NCI-H1436 treated with DMSO at 0.1 percent for 48 hours (cell line): ENCODE measurements around the gene BSDC1.
"Not testable (repeated sequence)": the region's sequence is repeated elsewhere in the genome, so short reads cannot be mapped to it uniquely, and the experiment has no call there.

ENCODE experiments used
- DNase-seq: peaks from one replicate; lab custom pipeline; 2025; lab: John Stamatoyannopoulos, UW

Gene BSDC1

DNA sequence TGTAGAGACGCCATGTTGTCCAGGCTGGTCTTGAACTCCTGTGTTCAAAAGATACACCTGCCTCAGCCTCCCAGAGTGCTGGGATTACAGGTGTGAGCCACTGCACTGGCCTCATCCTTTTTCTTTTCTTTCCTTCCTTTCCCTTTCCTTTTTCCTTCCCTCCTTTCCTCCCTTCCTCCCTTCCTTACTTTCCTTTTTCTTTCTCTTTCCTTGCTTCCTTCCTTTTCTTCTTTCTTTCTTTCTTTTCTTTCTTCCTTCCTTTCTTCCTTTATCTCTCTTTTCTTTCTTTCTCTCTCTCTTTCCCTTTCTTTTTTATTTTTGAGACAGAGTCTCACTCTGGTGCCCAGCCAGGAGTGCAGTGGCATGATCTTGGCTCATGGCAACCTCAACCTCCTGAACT lies 37.8 kb downstream of the BSDC1 start:
- no peak for DNase-seq

DNA sequence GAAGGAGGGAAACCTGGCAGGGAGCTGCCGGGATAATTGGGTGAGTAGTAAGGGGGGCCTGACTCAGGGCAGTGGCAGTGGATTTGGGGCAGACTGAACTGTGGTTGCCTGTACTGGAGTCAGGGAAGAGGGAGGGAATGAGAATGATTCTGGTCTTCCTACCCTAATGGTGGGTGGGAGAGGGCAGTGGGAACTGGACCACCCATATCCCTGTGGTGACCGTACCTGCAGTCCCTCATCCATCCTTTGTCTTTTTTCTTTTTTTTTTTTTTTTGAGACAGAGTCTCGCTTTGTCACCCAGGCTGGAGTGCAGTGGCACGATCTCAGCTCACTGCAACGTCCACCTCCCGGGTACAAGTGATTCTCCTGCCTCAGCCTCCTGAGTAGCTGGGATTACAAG lies 38.5 kb downstream of the BSDC1 start:
- DNase-seq = not testable (repeated sequence)

DNA sequence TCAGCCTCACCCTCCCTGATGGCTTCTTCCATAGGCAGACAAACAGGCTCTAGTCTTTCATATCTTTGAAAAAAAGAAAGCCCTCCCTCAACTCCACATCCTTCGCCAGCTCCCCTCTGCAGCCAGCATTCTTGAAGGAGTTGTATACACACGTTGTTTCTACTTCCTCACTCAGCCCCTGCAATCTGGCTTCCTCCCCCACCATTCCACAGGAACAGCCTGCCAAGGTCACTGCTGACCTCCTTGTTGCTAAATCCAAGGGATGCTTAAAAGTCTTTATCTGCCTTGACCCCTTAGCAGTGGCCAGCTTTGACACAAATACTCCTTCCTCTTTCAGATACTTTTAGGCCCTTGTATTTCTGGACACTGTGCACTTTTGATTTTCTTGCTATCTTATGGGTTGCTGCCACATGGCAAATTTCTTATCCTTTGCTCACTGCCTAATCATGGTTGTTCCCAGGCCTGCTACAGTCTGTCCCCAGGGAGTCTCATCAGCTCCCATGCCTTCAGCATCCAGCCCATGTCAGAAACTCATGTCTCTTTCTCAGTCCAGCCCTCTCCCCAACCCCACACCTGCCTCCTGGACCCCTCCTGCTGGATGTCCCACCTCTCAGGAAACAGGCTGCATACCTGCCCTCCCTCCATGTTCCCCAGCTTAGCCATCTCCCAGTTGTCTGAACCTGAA lies 40.2 kb downstream of the BSDC1 start:
- no peak for DNase-seq

DNA sequence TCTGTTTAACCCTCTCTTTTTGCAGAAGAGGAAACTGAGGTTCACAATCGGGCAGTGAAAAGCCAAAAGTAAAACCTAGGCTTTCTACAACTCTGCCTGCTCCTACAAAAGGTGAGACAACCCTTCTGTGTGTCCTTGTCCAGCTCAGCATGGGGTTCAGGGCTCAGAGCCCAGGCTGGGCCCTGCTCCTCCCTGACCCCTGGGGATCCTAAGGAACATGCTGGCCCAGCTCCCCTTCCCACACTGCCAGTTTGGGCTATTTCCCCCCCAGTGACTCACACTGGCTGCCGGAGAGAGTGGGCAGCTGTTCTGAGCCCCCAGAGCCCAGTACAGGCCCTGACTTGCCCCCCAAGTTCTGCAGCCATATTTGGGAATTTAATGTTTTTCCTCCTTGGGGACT lies 40.8 kb downstream of the BSDC1 start:
- no peak for DNase-seq

DNA sequence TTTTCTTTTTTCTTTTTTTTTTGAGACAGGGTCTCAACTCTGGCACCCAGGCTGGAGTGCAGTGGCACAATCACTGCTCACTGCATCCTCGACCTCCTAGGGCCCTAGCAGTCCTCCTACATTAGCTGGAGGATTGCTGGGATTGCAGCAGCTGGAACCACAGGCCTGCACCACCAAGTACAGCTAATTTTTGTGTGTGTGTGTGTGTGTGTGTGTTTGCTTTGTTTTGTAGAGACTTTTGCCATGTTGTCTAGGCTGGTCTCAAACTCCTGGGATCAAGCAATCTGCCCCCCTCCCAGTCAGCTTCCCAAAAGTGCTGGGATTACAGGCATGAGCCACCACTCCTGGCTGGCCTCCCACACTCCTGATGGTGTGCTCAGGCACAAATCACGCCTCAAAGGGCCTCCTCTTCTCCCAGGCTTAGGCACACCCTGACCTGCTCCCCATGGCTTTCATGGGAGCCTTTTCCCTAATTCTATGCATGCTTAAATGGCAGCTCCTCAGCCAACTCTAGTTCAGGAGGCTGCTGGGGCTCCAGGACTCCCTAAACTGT lies 41.3 kb downstream of the BSDC1 start:
- no peak for DNase-seq

DNA sequence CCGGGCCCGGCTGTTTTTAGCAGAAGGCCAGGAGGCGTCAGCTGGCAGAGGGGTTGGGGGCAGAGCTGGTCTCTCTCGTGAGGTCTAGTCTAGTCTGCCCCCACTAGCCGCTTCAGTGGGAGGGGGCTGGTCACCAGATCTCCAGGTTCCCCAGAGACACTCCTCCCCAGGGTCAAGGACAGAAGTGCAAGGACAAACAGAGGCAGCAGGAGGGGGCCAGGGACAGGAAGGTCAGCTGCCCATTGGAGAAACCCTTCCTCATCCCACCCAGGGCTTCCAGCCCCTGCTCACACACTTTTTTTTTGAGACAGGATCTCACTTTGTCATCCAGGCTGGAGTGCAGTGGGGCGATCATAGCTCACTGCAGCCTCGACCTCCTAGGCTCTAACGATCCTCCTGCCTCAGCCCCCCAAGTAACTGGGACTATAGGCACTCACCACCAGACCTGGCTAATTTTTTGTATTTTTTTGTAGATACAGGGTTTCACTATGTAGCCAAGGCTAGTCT lies 41.9 kb downstream of the BSDC1 start:
- no peak for DNase-seq

DNA sequence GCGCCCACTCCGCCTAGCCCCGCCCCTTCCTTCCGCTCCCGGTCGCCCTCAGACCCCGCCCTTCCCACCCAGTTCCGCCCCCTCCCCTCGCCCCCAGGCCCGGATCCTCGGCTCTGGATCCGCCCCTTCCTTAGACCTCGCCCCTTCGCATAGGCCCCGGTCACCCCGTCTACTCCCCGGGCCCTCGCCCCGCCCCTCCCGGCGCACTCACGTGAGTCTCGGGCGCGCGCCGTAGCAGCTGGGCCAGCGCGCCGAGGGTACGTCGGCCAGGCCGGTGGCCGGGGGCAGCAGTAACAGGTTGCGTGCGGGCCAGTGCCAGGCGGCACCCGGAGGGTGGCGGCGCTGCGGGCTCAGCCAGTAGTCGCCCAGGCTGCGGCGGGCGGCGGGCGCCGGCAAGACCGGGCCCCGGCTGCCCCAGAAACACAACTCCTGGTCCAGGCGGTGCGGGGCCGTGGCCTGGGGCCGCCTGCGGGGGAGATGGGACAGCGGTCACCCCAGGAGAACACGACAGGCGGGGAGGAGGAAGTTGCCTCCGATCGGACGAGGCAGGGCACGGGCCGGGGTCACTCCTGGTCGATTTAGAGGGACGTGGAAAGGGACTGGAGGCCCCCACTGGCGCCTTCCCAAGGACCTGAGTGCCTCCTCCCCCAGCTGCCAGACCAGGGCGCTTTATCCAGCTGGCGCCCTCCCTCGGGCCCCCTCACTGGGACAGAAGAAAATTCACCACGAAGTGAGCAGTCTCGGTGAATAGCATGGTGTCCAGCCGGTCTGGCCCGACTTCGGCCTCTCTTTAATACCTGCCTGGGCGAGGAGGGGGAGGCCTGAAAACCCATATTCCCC lies 42.6 kb downstream of the BSDC1 start:
- peak; percentile 42 for DNase-seq

DNA sequence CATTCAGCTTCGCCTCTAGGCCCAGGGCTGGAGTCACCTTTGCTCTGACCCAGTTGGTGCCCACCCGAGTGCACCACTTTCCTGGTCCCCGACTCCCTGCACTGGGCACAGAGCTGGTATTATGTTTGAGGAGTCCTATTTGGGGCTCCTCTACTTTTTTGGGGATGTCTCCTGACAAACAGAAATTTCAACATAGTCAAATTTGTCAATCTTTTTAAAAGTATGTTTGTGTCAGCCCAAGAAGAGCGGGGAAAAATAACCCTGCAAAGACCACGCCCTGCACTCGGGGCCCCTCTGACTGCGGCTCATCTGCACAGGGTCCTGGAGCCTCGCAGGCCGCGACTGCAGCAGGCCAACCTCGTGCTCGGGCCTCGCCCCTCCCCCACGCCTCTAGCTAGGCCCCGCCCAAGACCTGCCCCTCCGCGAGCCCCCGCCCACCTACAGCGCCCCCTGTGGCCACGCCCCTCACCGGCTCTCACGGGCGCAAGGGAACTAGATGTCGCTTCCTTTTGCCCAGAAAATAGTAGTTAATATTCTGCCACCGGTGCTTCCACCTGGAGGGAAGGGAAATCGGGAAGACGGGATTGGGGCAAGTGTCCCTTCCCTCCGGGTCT lies 43.3 kb downstream of the BSDC1 start:
- DNase-seq = no peak

DNA sequence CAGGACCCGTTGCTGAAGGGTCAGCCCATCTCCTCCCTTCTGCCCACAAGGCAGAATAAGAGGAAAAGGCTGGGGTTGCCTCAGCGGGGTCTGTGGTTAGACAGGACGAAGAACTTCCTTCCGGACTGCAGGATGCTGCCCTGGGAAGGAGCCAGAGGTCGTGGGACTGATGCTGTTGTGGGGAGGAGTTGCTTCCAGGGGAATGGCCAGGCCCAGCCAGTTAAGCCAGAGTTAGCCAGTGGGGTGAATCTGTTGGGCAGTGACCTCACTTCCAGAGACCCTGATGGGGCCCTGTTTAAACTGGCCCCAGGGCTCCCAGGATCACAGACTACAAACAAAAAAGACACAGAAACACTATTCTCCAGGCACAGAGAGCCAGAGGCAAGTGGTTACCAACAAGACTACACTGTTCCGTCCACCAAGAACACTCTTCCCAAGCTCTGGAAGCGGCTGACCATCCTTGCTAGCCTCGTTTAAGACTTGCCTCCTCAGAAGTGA lies 45.0 kb downstream of the BSDC1 start:
- no peak for DNase-seq

DNA sequence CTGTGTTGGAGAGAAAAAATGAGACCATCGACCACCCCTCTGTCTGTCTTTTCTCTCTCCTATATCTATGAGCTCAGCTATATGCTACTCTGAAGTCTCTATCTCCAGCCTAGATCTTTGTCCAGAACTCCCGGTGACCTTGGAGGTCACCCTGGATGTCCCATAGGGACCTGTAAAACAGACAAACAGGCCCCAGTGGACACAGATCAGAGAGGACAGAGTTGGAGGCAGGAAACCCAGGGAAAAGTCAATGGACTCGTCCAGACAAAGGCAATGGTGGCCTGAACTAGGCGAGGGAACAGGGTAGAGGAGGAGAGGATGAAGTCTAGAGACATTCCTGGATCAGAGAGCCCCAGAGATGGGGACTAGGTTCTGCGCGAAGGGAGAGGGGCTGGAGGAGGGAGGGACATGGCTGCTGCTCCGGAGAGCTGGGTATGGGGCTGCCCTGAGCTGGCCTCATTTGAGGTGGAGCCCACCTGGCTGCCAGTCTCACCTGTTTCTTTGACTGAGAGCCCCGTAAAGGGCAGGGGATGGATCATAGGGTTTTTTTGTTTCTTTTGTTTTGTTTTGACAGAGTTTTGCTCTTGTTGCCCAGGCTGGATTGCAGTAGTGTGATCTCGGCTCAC lies 47.6 kb downstream of the BSDC1 start:
- no peak for DNase-seq

DNA sequence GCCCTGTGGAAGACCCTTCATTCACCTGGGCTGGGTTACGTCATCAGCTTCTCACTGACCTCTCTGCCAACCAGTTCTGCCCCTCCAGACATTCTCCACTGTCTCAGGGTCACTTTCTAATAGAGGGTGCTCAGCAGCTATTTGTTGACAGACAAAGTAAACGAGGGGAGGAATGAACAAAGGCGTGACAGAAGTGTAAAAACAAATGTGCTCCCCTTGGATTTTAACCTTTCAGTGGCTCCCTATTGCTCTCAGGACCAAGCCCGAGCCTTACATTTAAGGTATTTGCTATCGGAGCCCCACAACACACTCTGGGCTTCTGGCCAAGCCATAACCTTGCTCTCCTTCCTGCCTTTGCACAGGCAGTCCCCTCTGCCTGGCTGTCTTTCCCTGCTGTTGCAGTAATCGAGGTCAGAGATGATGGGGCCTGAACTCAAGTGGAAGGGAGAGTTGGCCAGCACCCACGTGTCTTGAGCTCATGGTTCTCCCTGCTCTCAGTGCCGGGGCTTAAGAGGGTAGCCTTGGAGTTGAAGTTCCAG lies 48.9 kb downstream of the BSDC1 start:
- no peak for DNase-seq

DNA sequence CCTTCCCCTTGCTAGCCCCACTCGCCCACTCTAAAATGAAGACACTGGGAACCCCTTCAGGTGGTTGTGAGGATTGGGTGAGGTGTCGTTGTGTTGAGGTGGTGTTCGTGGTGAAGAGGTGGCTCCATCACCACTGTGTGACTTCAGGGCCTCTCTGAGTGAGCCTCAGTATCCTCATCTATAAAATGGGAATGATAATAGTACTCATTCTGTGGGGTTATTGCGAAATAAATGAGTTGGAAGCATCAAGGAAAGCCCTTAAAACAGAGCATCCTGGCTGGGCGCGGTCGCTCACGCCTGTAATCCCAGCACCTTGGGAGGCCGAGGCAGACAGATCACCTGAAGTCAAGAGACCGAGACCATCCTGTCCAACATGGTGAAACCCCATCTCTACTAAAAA lies 51.5 kb downstream of the BSDC1 start:
- DNase-seq = no peak

DNA sequence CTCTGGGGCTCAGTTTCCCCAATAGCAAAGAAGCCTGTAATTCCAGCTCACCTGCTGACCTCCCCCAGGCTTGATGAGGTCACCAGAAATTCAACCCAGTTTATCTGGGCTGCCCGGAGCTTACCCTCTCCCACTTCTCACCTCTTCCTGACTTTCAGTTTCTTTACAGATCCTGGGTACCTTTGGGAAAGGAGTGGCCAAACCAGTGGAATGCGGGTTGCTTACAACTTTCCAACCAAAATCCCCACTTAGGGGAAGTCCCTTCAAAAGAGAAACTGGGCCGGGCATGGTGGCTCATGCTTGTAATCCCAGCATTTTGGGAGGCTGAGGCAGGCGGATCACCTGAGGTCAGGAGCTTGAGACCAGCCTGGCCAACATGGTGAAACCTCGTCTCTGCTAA lies 52.3 kb downstream of the BSDC1 start:
- no peak for DNase-seq

DNA sequence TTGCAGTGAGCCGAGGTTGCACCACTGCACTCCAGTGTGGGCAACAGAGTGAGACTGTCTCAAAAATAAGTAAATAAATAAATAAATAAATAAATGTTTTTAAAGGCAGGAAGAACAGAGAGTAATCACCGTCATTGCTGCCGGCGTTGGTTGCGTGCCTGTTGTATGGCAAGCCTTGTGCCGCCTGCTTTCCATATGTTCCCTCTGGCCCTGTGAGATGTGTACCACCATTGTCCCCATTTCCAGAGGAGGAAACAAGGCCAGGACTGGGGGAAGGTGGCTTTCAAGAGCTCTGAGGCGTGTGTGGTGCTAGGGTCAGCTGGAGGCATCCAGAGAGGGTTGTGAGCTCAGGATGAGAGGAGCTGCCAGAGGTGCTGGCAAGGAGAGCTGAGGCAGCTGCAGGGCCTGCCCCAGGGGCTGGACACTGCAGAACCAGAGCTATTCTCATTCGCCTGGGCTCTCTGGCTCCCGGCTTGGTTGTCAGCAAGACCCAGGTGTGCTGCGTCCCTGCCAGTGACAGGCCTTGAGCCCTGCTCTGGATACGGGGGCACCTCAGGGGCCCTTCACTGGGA lies 53.0 kb downstream of the BSDC1 start:
- no peak for DNase-seq

DNA sequence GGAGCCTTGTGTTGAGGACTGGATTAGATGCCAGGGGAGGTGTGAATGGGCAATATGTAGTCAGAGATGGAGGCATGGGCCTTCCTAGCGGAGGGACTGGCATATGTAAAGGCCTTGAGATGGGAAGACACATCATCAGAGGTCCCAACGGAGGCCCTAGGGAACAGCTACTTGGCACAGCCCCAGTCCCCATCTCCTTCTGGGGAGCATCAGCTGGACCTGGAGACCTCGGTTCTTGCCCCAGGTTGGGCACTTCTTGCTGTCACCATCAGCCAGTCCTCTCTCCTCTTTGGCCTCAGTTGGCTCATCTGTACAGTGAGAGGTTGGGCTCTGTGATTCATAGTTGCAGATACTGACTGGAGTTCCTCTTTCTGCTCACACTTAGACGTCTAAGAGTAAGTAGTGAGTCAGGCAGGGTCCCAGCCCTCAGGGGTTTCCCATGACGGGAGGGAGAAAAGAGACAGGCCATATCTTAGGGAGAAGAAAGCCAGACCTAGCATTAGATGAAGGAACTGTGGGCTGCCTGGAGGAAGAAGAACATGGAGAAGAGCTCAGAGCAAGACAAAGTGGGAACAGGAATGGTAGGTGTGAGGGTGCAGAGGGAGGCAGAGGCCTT lies 54.8 kb downstream of the BSDC1 start:
- DNase-seq = no peak

DNA sequence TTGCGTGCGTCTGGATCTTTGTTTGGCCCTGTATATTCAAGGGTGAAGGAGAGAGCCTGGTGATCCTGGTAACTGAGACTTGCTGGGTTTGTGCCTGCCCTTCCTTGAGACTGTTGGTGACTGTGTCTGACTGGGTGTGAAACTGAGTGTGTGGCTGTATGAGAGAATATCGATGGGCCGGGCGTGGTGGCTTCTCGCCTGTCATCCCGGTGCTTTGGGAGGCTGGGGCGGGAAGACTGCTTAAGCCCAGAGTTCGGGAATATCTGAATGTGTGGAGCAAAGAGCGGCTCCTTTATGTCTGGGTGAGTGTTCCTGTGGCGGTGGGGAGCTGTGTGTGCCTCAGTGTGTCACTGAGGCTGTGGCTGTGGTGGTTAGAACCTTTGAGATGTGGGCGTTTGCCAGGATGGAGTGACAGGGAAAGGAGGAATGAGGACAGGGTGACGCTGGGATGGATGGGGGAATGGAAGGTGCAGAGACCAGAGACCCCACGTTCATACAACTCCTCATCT lies 55.5 kb downstream of the BSDC1 start:
- DNase-seq = no peak

DNA sequence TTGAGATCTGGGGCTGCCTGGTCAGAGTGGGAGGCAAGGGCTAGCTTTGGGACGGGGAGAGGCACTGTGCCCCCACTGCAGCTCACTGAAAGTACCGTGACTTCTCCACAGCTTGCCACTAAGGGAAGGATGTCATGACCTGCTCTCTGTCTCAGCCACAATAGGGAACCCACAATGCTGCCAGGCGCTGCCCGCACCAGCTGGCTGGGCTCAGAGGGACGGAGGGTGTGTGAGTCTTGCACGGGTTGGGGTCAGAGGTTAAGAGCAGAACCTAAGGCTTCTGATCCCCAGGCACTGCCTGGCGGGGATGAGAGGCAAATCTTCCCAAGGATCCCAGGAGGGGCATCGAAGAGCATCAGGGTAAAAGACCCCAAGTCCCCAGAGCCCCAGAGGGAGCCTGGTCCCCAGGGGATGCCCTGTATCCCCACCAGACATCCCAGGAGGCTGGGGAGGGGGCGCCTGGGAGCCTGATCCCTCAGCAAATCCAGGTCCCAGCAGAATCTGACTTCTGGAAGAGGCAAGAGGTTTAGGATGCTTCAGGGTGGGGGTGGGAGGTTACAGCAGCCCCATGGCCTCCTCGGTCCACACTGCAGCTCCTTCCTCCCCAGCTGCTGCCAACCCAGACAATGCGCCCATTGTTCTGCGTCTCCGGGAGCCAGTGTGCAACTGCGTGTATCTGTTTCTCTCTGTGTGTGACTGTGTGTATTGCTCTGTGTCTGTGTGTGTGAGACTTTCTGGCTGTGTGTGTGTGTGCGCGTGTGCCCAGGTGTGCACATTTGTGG lies 56.2 kb downstream of the BSDC1 start:
- no peak for DNase-seq

DNA sequence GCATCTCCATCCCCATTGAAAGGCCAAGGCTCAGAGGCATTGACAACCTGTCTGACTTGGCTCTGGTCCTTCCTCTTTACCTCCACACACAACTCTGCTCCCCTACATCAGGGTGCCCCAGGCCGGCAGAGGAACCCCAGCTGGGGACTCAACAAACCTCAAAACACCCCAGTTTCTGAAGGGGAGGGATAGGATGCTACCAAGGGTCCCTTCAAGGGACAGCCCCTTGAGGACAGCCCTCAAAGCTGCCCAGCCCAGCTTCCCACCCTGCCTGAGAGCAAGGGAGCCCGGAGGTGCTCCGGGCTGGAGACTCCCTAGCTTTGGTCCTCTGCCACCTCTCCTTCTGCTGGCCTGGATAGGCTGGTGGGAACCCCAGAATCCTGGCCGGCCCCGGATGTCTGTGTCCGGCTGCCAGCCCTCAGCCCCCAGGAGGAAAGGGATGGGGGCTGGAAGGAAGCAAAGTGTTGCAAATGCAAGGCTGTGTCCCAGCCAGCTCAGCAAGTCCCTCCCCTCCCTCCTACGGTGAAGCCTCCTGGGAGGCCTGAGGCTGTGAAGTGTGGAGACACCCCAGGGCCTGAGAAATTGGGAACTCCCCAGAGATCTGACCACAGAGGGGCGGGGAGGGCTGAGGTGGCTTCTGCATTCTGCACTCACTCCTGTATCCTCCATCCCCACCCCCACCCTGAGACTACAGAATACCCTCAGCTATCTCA lies 57.1 kb downstream of the BSDC1 start:
- no peak for DNase-seq

DNA sequence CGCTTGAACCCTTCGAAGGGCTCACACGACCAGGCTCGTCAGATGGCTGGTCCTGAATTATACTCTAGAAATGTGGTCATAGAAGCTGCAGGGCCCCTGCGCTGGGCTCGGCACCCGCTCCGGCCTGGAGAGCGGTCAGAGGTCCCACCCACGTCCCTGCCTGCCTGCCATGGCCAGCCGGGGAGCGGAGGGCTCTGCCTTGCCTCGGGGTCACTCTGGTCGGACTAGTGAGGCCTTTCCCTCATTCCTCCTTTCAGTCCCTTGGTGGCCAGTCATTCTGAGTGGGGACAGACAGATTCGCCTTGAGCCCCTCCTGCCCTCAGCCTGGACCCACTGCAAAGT lies 57.7 kb downstream of the BSDC1 start:
- no peak for DNase-seq
